Nephron progenitor cell (in vitro differentiated cells): Measurements from ENCODE around the gene DSTYK.

Experiments
- DNase-seq: peaks from one replicate; pipeline ENCODE4 v3.0.0; 2021
- H3K27ac Mint-ChIP-seq: 2 replicates; pipeline ENCODE4 v1.8.0; 2021; ENCODE audit warnings: mild to moderate bottlenecking, moderate library complexity, mixed read lengths
- H3K27me3 Mint-ChIP-seq: 2 replicates; pipeline ENCODE4 v1.8.0; 2021; ENCODE audit warnings: mild to moderate bottlenecking, low read depth, mixed read lengths; ENCODE audit not compliant: poor library complexity
- H3K36me3 Mint-ChIP-seq: 2 replicates; pipeline ENCODE4 v1.8.0; 2021; ENCODE audit warnings: low read depth, mixed read lengths
- H3K4me1 Mint-ChIP-seq: 2 replicates; pipeline ENCODE4 v1.8.0; 2021; ENCODE audit warnings: mixed read lengths
- H3K4me3 Mint-ChIP-seq: 2 replicates; pipeline ENCODE4 v1.8.0; 2021; ENCODE audit warnings: mild to moderate bottlenecking, moderate library complexity, mixed read lengths
- H3K9me3 Mint-ChIP-seq: 2 replicates; pipeline ENCODE4 v1.8.0; 2021; ENCODE audit warnings: mild to moderate bottlenecking, moderate library complexity, mixed read lengths
- TF ChIP-seq, protein P1 (sequence below): fragments of 200-600 bp; sonication (generic); IDR thresholded peaks from 2 replicates; pipeline ENCODE4 v1.5.0; 2021; ENCODE audit warnings: antibody characterized with exemption

DSTYK gene

DNA sequence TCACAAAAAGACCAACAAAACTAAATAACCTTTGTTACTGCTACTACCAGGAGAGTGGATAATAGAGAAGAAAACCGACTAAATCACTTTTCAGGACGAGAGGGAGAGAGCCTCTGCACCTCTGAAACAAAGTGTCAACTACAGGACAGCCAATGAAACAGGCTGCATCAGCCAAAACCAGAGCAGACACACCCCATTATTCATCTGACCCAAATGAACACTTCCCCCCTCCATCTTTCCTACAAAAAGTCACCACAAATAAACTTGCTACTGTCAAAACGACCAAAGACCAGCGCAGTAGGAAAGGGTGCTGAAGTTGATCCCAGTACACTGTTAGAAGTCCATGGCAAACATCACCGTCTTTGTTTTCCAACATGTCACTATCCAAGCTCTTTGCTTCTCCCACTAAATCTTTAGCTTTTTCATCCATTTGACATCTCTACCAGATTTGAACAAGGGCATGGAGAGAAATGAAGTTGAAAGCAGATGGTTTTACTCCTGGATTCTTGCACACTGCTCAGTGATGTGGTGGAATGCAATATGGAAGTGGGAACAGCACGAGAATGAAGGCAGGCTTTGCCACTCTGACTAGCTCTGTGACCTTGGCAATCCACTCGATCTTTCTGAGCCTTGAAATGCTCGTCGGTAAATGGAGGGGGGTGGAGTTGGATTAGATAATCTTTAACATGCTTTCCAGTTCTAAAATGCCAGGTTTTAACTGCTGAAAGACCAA, 20.5 kb downstream of the DSTYK start:
- Mint-ChIP-seq H3K4me3 (no peak overlapping the region), H3K4me1 (peaks cover 54% of the 10 kb centered on the region), H3K27me3 (peaks cover 3% of the 10 kb centered on the region), H3K27ac (peak overlapping the region; percentile 20), H3K36me3 (peaks cover 19% of the 10 kb centered on the region), H3K9me3 (no peaks in the 10 kb centered on the region)
- TF ChIP-seq, protein P1, sequence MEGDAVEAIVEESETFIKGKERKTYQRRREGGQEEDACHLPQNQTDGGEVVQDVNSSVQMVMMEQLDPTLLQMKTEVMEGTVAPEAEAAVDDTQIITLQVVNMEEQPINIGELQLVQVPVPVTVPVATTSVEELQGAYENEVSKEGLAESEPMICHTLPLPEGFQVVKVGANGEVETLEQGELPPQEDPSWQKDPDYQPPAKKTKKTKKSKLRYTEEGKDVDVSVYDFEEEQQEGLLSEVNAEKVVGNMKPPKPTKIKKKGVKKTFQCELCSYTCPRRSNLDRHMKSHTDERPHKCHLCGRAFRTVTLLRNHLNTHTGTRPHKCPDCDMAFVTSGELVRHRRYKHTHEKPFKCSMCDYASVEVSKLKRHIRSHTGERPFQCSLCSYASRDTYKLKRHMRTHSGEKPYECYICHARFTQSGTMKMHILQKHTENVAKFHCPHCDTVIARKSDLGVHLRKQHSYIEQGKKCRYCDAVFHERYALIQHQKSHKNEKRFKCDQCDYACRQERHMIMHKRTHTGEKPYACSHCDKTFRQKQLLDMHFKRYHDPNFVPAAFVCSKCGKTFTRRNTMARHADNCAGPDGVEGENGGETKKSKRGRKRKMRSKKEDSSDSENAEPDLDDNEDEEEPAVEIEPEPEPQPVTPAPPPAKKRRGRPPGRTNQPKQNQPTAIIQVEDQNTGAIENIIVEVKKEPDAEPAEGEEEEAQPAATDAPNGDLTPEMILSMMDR: no peak
- no peak for DNase-seq

DNA sequence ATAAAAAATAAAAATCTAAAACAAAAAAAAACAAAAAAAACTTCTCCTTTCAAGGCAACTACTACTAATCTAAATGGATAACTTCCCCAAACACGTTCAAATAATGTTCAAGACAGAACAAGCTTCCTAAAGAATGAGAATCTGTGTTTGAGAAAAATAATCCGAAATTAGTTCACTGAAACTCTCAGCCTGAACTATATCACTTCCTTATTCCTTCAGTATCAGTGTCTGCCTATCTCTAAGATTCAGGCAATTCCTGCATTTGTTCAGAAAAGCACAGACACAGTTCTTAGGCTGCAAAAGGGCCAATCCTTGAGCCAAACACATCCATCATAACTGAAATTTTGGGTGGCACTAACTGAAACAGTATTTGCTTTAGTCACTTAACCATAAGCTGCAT, 22.4 kb downstream of the DSTYK start:
- no peak overlapping the region for H3K27ac Mint-ChIP-seq
- H3K36me3 Mint-ChIP-seq: peaks cover 32% of the 10 kb centered on the region
- peaks cover 3% of the 10 kb centered on the region for H3K27me3 Mint-ChIP-seq
- TF ChIP-seq, protein P1: no peak
- no peaks in the 10 kb centered on the region for H3K9me3 Mint-ChIP-seq
- no peak for DNase-seq
- H3K4me1 Mint-ChIP-seq: peaks cover 46% of the 10 kb centered on the region
- no peak overlapping the region for H3K4me3 Mint-ChIP-seq

- no peak for DNase-seq
- H3K9me3 Mint-ChIP-seq: no peaks in the 10 kb centered on the region
- TF ChIP-seq, protein P1: no peak
- H3K4me3 Mint-ChIP-seq: no peak overlapping the region
- no peak overlapping the region for H3K27ac Mint-ChIP-seq
- peaks cover 46% of the 10 kb centered on the region for H3K4me1 Mint-ChIP-seq
- H3K27me3 Mint-ChIP-seq: peaks cover 3% of the 10 kb centered on the region
- H3K36me3 Mint-ChIP-seq: peaks cover 36% of the 10 kb centered on the region
Measured at GRCh38 chr1:205188596-205188995, 22.9 kb downstream of the DSTYK start.

DNA sequence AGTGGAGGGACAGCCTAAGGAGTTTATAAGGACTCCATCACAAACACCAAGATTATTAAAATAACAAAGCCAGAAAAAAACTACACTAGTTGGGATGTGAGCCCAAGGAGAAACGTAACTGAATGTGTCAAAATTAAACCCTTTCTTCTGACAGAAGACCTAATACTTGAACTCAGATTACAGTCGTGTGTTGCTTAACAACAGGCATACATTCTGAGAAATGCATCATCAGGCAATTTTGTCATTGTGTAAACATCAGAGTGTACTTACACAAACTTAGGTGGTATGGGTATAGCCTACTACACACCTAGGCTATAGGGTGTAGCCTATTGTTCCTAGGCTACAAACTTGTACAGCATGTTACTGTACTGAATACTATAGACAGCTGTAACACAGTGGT, 23.4 kb downstream of the DSTYK start:
- Mint-ChIP-seq H3K36me3 (peaks cover 39% of the 10 kb centered on the region), H3K4me1 (peaks cover 46% of the 10 kb centered on the region), H3K4me3 (no peak overlapping the region), H3K9me3 (no peaks in the 10 kb centered on the region), H3K27me3 (peaks cover 3% of the 10 kb centered on the region), H3K27ac (no peak overlapping the region)
- TF ChIP-seq, protein P1: no peak
- no peak for DNase-seq

GRCh38 chr1:205187420-205187819, 24.1 kb downstream of the DSTYK start:
- Mint-ChIP-seq H3K4me1 (peaks cover 44% of the 10 kb centered on the region), H3K27ac (no peak overlapping the region)

More at GRCh38 chr1:205187420-205187819, 24.1 kb downstream of the DSTYK start:
- DNase-seq: no peak
- Mint-ChIP-seq H3K9me3 (no peaks in the 10 kb centered on the region), H3K36me3 (peaks cover 44% of the 10 kb centered on the region), H3K27me3 (no peaks in the 10 kb centered on the region), H3K4me3 (no peak overlapping the region)
- TF ChIP-seq, protein P1: no peak
